Esophagus squamous epithelium (tissue), 4 donors: ENCODE measurements around the gene PAK4.

ENCODE experiments used
- POLR2A ChIP-seq, 4 donors: fragments of 450-650 bp; IDR thresholded peaks; one replicate each; pipeline ENCODE4 v1.6.1; 2017; ENCODE audit warnings: antibody characterized with exemption in 4 of 4, mild to moderate bottlenecking in 4 of 4, moderate library complexity in 3 of 4
- TF ChIP-seq, protein P1 (sequence below), 6 experiments: fragments of 450-650 bp in 4 of 6; fragments of 200-600 bp in 2 of 6; sonication (generic) in 2 of 6; IDR thresholded peaks; one replicate each; pipeline ENCODE4 v1.5.1; 2016 to 2019; ENCODE audit warnings: antibody characterized with exemption in 6 of 6, mild to moderate bottlenecking in 4 of 6, moderate library complexity in 4 of 6

- TF ChIP-seq, protein P1, sequence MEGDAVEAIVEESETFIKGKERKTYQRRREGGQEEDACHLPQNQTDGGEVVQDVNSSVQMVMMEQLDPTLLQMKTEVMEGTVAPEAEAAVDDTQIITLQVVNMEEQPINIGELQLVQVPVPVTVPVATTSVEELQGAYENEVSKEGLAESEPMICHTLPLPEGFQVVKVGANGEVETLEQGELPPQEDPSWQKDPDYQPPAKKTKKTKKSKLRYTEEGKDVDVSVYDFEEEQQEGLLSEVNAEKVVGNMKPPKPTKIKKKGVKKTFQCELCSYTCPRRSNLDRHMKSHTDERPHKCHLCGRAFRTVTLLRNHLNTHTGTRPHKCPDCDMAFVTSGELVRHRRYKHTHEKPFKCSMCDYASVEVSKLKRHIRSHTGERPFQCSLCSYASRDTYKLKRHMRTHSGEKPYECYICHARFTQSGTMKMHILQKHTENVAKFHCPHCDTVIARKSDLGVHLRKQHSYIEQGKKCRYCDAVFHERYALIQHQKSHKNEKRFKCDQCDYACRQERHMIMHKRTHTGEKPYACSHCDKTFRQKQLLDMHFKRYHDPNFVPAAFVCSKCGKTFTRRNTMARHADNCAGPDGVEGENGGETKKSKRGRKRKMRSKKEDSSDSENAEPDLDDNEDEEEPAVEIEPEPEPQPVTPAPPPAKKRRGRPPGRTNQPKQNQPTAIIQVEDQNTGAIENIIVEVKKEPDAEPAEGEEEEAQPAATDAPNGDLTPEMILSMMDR (IDR thresholded peaks at IDR 0.05): no peak
- TF ChIP-seq POLR2A (IDR thresholded peaks at IDR 0.05): no peak
Observed at GRCh38 chr19:39168258-39169142, 42.9 kb downstream of the PAK4 start.
